D721Med (cell line): Measurements from ENCODE around the gene CADPS.

ENCODE experiments used
- DNase-seq: peaks from one replicate; pipeline ENCODE4 v3.0.0; 2011; ENCODE audit warnings: low spot score; ENCODE audit not compliant: insufficient read length
- FAIRE-seq: peaks from 2 replicates; lab custom pipeline; 2011; peaks lifted over from hg19 to GRCh38; lab: Jason Lieb, UNC
- TF ChIP-seq, protein P1 (sequence below): IDR thresholded peaks from 2 replicates; pipeline ENCODE4 v1.5.1; 2012; ENCODE audit warnings: mild to moderate bottlenecking, control low read depth; ENCODE audit not compliant: insufficient read depth; ENCODE audit errors: missing control alignments

CADPS gene

DNA sequence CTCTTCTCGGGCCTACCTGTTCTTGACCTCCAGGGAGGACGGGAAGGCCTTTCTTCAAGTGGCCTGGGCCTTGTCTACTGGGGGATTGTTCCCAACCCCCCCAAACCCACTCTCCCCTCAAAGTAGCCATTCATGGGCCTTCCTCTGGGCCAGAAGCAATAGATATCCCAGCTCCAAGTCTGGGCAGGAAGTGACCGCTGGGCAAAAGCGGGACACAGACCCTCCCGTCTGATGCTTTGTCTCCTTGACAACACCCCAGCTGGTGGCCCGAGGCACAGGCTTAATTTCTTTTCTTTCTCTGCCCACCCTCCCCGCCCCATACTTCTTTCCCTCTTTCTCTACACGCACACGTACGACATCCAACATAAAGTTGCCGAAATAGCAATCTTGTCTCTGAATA, 460.4 kb downstream of the CADPS start:
- FAIRE-seq (no peak), DNase-seq (no peak)
- TF ChIP-seq, protein P1, sequence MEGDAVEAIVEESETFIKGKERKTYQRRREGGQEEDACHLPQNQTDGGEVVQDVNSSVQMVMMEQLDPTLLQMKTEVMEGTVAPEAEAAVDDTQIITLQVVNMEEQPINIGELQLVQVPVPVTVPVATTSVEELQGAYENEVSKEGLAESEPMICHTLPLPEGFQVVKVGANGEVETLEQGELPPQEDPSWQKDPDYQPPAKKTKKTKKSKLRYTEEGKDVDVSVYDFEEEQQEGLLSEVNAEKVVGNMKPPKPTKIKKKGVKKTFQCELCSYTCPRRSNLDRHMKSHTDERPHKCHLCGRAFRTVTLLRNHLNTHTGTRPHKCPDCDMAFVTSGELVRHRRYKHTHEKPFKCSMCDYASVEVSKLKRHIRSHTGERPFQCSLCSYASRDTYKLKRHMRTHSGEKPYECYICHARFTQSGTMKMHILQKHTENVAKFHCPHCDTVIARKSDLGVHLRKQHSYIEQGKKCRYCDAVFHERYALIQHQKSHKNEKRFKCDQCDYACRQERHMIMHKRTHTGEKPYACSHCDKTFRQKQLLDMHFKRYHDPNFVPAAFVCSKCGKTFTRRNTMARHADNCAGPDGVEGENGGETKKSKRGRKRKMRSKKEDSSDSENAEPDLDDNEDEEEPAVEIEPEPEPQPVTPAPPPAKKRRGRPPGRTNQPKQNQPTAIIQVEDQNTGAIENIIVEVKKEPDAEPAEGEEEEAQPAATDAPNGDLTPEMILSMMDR, result no peak

DNA sequence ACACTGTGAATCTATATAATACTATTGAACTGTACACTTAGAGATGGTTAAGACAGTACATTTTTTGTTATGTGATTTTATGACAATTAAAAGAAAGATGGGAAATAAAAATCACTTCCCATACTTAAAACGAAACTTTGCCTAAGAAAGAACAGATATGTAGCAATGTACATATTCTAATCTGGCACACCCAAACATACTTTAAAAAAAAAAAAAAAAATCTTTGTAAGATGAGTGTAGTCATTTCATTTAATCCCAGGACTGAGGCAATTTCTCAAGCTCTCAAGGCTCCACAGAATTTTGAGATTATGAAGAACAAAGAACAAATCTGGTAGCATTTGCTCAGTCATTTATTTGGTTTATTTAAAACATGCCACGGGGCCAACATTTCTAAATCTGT, 461.5 kb downstream of the CADPS start:
- TF ChIP-seq, protein P1, result no peak
- FAIRE-seq (peak; percentile 63), DNase-seq (no peak)

DNA sequence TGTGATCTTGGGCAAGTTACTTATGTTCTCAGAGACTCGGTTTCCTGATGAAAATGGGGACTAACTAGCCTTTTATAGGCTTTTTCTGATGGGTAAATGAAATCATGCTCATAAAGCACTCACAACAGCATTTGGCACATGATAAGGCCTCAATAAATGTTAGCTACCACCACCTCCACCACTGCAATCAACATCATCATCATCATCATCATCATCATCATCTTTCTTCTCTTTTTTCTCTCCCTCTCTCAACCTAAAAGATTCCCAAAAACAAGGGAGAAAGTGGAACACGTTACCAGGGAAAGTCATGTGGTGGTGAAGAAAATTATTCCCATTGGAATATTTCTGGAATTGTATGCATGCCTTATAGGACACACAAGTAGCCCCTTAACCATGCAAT, 468.3 kb downstream of the CADPS start:
- TF ChIP-seq, protein P1, result no peak
- DNase-seq, result no peak
- FAIRE-seq, result no peak

DNA sequence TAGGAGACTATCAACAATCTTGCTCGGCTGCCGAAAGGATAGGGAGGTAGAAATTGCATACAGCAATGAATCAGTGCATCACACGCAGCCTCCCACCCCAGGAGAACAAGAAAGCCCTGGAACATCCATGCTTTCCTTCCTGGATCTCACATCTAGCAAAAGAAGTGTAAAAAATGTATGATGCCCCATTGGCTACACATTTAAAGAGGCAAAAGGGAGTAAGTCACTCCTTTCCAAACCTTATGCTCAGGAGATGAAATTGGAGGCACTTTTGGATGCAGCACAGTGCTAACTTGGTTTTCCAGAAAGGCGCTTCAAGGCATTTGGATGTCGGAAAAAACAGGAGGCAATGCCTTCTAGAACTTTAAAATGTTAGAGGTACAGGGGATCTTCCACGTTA, 469.6 kb downstream of the CADPS start:
- no peak for FAIRE-seq
- no peak for DNase-seq
- TF ChIP-seq, protein P1, result no peak

DNA sequence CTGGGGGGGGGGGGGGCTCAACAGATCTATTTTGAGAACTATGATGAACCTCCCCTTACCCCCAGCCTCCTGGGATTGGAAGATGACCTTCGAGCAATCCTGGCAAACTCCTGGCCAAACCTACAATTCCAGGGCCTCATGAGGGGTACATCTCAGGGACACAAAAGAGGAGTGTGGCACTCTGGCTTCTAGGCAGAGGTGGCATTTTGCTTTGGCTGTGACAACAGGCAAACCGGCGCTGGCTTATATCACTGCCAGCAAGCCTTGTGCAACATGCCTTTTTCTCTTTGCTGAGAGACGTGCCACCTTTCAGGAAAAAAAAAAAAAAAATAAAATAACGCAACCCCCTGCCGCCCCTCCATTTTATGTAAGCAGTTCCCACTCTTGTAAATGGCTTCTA, 470.1 kb downstream of the CADPS start:
- TF ChIP-seq, protein P1, result no peak
- FAIRE-seq (no peak), DNase-seq (no peak)

DNA sequence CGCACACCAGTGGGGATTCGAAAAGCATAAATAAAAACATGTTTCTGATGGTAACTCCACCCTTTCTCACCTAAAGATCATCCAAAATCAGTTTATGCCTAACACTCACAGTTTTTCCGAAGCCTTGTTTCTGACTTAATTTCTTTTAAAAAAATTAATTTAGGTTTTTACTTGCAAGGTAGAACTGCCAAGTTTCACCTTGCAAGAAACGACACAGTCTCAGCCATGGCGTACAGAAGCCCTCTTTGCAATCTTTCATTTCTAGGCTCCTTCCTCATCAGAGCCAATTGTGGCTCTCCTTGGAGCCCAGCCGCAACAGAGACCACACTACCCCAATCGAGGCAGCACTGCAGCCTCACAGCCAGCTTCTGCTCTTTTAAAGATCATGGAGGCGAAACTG, 470.9 kb downstream of the CADPS start:
- TF ChIP-seq, protein P1, result no peak
- no peak for FAIRE-seq
- no peak for DNase-seq

DNA sequence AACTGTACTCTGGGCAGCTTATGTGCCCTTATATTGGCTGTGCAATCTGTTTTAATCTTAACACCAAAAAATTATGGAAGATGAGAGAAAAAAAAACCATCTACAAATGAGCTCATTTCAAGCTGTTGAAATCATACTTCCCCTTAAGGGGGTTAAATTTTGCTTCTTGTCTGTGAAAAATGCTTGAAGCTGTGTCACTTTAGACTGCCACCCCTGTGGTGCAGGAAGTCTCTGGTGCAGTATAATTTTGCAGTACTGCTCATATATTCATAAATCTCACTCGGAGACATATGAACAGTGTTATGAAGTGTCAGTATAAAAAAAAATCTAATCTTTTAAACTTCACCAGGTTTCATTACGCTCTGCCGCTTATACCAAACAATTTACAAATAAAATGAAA, 471.5 kb downstream of the CADPS start:
- TF ChIP-seq, protein P1, result no peak
- FAIRE-seq (no peak), DNase-seq (no peak)
